Endometrial microvascular endothelial cells (primary cell): ENCODE data around the gene RNF227. TPM values are rescaled to one million over a fixed set of nuclear protein-coding genes. Genes with fewer than 3 reads are reported as not detected.

Source experiments
- in situ Hi-C: cut with HindIII; loops from 2 replicates; pipeline ENCODE4 v1.10.0; 2017; ENCODE audit warnings: low sequenced_read_pairs, low pct_unique_long_range_greater_than_20kb; ENCODE audit errors: inconsistent ontology term
- total RNA-seq: library from RNA; depleted of rRNA; stranded (reverse); fragments of >200 nt; gene quantifications from one replicate; pipeline ENCODE4 v1.2.3, GENCODE V29; 2015; ENCODE audit errors: inconsistent ontology term

Gene RNF227
- total RNA-seq, 1 donor from 2014 or later, result not detected

- in situ Hi-C loops, result no loop called here
Observed at GRCh38 chr17:7931709-7932482, 15.8 kb upstream of the RNF227 start, which contains the start of the genes CNTROB and TRAPPC1. Gene CNTROB (plus strand): TSS chr17:7932206. CDS start chr17:7933080, 874 bp downstream. Gene TRAPPC1 (minus strand): TSS chr17:7931946. CDS start chr17:7931829, 117 bp downstream.

GRCh38 chr17:7930841-7931631 lies 14.9 kb upstream of the RNF227 start:
- in situ Hi-C loops, result no loop called here

DNA sequence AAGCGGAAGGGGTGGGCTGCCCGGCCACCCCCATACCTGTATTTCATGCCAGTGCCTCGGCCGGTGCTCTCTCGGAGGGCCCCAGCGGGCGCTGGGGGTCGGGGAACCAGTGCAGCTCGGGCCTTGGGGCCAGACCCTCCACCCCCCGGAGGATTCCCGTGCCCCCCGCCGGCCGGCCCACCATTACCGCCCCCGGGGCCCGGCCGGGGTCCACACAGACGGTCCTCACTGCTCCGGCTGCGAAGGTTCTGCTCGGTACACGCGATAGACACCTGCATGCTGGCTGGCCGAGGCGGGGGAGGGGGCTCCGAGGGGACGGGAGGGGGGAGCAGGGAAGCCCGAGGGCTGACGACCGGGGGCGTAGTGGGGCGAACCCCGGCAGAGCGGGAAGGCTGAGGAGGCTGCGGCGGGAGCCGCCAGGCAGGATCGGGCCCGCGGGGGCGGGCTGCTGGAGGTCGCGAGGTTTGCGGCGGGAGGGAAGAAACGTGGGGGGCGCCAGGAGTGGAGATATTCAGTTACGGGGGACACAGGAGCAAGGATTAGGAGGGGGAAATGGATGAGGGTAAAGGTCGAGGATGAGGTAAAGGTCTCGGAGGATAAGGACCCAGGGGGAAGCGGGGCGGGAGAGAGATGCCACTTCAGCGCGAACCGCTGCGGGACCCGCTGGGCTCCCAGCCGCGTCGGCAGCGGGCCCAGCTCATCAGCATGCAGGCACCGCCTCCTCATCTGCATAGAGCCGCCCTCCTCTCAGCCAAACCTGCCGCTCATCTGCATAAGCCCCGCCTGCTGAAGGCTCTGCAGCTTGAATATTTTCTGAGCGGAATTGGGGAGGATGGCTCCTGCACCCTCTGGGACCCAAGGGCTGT lies 13.3 kb upstream of the RNF227 start, which contains the start of gene KCNAB3:
Gene KCNAB3, minus strand, starts transcription at position 699 of the 866 bp plus-strand sequence. Its CDS starts 421 bp downstream, at position 278.
- in situ Hi-C loops, result no loop called here

GRCh38 chr17:7927596-7927995 lies 11.5 kb upstream of the RNF227 start:
- in situ Hi-C loops, result no loop called here

GRCh38 chr17:7922845-7923628 lies 6.9 kb upstream of the RNF227 start:
- in situ Hi-C loops, result no loop called here

GRCh38 chr17:7922269-7922844 lies 6.3 kb upstream of the RNF227 start:
- in situ Hi-C loops, result no loop called here

DNA sequence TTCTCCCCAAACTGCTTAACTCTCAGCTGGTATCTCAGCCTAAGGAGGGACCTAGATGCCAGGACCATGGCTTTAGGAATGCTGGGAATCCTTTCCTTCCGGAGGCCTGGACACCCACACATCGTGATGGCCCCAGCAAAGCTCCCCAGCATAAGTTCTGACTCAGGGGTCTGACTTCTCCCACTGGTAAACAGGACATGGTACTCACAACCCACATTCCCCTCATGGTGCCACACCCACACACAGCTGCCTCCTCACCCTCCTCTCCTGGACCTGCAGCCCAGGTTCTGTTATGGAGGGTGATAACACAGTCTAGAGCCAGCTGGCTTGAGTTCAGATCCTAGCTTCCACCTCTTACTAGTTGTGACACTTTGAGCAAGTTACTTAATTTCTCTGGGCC lies 719 bp upstream of the RNF227 start:
- in situ Hi-C loops, result no loop called here

DNA sequence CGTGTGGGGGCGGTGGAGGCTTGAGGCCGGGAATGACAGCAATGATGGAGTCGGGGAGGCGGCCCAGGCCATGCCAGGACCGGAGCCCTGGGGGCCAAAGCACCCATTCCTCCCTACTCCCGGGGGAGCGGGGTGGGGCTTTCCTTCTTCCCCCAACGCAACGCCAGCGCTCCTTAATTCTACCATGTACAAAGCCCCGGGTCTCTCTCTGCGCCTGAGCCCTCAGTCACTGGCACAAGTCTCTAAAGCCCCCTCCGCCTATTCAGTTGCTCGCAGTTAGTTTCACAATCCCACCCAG lies 245 bp upstream of the RNF227 start:
- in situ Hi-C loops, result no loop called here

- in situ Hi-C loops, result no loop called here
Observed at GRCh38 chr17:7915179-7915610, 894 bp downstream of the RNF227 start.

GRCh38 chr17:7912927-7913524 lies 3.1 kb downstream of the RNF227 start:
- in situ Hi-C loops, result no loop called here

DNA sequence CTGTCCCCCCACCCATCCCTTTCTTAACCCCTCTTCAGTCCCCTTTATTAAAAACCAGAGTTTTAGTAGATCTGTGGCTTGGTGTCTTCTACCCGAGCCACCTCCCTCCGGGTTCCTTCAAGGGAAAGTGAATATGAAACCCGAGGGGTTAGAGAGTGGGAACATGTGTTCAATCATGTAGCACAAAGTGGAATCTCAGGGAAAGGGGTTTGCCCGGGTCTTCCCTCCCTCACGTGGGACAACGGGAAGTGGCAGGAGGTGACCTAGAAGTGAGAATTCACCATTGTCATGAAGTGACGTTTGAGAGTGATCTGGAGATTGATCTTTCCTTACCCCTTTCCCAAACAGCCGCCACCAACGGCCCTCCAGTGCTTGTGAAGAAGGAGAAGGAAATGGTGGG lies 5.0 kb downstream of the RNF227 start:
- in situ Hi-C loops, result no loop called here

DNA sequence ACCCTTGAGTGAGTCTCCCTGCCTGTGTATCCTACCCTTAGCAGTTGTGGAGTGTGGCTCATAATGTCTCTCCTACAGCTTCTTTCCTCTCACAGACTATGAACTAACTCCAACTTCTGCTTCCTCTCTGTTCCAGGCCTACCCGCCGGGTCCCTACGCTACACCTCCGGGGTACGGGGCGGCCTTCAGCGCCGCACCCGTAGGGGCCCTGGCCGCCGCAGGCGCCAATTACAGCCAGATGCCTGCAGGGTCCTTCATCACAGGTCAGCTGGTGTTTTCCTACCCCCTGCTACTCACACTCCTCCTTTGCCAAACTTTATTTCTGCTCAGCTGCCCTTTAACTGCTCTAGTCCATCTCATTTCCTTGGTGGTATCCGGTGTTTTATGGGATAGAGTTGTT lies 5.4 kb downstream of the RNF227 start:
- in situ Hi-C loops, result no loop called here

GRCh38 chr17:7910281-7910680 lies 5.8 kb downstream of the RNF227 start:
- in situ Hi-C loops, result no loop called here

GRCh38 chr17:7909089-7909488 lies 7.0 kb downstream of the RNF227 start:
- in situ Hi-C loops, result no loop called here

DNA sequence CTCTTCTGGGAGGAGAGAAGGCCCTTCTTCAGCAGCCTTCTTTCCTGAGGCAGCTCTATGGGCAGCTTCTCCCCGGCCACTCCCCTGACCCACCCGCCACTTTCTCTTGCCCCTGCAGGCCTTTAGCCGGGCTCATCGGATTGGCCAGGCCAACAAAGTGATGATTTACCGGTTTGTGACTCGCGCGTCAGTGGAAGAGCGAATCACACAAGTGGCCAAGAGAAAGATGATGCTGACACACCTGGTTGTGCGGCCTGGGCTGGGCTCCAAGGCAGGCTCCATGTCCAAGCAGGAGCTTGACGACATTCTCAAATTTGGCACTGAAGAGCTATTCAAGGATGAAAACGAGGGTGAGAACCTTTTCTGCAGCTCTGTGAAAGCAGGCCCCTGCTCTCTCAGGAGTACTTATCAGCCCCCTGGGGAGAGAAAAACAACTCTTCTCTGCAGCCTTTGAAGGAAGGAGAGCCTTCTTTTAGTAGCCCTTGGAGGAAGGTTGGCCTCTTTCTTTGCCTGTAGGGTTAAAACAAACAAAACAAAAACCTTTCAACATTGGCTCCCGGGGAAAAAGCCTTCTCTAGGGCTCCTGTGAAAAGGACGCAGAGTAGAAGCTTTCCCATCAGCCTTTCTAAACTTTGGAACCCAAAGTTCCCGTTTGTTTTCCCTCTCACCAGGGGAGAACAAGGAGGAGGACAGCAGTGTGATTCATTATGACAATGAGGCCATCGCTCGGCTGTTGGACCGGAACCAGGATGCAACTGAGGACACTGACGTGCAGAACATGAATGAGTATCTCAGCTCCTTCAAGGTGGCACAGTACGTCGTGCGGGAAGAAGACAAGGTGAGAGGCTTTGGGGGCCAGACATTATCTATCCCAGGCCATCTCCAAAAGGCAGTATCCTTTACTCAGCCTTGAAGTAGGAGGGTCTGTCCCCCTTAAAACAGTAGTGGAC lies 12.7 kb downstream of the RNF227 start:
- in situ Hi-C loops, result no loop called here

DNA sequence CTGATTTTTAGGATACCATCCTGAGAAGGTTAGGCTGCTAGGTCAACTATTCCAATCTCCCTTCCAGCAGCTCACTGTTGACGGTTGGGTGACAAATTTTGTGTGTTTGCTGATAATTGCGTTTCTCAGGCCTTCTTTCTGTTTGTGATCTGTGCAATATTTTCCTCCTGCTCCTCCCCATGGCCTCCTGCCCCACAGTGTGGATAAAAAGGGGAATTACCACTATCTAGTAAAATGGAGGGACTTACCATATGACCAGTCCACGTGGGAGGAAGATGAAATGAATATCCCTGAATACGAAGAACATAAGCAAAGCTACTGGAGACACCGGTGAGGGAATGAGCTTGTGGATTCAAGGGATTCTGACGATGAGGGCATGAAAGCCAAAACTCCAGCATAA lies 18.3 kb downstream of the RNF227 start:
- in situ Hi-C loops, result no loop called here

GRCh38 chr17:7897090-7897489 lies 19.0 kb downstream of the RNF227 start:
- in situ Hi-C loops, result no loop called here
